ENCODE results near the gene SYNGR4.
A peak's percentile ranks its signal among the peaks of the same experiment; 100 is the strongest.

SYNGR4 gene

DNA sequence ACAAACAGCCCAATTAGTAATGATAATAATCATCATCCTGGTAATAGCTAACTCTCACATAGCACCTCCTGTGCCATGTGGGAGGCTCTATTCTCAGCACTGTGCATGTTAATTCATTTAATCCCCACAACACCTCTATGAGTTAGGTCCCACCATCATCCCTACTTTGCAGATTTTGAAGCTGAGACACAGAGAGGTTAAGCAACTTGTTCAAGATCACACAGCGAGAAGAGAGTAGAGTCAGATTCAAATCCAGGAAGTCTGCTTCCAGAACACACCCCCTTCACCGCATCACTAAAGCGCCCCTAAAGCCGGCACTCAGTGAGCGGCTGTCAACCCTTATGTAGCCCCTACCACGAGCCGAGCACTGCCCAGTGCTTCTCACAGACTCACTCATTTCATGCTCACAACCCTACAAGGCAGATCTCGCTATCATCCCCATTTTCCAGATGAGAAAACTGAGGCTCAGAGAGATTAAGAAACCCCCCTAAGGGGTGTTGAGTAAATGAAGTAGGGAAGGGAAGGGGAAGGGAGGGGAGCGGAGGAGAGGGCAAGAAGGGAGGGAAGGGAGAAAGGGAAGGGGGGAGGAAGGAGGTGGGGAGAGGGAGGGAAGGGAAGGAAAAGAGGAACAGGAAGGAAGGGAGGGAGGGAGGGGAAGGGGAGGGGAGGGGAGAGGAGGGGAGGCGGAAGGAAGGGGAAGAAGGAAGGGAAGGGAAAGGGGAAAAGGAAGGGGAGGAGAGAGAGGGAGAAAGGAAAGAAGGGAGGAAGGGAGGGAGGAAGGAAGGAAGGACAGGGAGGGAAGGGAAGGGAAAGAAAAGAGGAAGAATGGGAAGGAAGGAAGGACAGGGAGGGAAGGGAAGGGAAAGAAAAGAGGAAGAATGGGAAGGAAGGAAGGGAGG is 22.4 kb upstream of the SYNGR4 start:
- DNase-seq (ENCODE audit: low read depth): no peak

DNA sequence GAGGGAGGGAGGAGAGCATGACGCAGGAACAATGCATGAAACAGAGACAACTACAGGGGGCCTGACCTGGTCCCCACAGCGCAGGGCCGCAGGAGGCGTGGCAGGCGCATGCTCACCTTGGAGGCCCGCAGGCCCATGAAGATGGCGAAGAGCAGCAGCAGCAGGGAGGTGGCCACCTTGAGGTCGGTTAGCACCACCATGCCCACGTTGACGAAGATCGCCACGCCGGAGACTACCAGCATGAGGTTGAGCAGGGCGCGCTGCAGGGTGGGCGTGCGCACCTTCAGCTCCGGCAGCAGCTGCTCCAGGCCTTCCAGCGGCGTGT is 21.8 kb upstream of the SYNGR4 start:
- DNase-seq (ENCODE audit: low read depth): no peak

DNA sequence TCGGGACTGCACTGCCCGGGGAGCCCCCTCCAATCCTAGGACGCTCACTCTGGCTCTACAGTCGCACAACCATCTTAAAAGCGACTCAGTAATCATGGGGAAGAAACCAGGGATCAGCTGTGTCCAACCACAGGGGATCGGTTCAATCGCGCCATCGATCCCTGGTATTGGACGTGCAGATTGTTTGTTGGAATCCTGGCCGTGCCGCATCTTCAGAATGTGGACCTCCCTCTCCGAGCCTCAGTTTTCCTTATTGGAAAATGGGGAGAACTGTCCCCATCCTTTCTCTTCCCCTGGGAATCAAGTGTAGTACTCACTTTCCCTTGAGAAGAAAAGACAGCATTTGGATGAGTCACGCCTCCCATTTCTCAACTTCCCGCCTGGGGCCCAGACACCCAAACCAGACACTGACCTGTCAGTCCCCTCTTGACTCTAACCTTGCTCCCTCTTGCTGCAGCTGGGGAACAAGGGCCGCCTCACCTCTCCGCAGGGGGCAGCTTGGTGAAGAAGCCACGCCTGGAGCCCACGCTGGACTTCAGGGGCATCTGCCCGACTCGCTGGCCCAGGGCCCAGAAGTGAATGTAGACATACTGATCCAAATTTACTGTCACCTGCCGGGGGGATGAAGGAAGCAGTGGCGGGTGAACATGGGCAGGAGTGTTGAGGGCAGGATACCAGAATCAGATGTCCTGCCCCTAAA is 21.2 kb upstream of the SYNGR4 start:
- DNase-seq (ENCODE audit: low read depth): no peak

DNA sequence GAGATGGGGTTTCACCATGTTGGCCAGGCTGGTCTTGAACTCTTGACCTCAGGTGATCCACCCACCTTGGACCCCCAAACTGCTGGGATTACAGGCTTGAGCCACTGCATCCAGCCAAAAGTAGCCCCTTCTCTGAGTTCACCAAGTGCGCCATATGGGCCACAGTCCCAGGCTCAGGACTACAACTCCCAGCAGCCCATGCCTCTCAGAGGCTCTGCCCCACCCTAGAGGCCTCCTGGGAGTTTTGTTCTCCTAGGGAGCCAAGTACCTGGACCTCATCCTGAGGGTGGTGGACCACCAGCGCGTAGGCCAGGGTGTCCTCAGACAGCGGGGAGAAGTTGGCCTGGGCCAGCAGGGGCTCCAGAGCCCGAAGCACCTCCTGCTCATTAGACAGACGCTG is 19.3 kb upstream of the SYNGR4 start:
- no peak for DNase-seq (ENCODE audit: low read depth)

DNA sequence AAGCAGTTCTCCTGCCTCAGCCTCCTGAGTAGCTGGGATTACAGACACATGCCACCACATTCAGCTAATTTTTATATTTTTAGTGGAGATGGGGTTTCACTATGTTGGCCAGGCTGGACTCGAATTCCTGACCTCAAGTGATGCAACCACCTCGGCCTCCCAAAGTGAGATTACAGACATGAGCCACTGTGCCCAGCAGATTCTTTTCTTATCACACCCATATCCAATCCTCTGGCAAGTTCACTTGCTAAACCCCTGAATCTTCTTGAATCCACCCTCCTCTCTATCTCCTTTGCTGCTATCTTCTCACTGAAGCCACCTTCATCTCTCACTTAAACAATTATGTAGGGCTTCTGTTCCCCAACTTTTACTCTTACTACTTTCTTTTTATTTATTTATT is 18.0 kb upstream of the SYNGR4 start:
- no peak for DNase-seq (ENCODE audit: low read depth)

DNA sequence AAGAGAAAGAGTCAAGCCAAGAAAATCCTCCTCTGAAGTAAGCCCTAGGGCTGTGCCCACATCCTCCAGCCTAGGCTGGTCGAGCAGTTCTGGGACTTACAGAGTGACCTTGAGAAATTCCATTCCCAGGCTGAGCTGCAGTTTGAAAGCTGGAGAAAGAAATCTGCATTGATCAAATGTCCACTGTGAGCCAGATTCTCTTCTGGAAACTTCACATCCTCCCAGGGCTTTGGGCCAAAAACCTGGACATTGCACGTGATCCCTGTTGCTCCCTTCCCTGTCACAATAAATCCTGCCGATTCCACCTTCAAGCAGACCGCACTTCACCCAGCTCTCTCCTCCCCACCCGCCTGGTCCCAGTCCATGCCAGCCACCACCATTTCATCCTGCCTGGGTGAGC is 16.1 kb upstream of the SYNGR4 start:
- DNase-seq (ENCODE audit: low read depth): no peak

DNA sequence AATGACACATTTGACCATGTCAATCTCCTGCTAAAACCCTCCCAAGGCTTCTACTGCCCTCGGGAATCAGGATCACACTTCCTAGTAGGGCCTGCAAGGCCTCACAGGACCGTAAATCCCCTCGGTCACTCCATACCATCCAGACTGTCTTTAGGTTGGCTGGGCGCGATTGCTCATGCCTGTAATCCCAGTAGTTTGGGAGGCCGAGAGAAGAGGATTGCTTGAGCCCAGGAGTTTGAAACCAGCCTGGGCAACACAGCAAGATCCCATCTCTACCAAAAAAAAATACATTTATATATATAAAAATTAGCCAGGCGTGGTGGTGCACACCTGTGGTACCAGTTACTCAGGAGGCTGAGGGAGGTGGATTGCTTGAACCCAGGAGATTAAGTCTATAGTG is 15.4 kb upstream of the SYNGR4 start:
- DNase-seq (ENCODE audit: low read depth): no peak

DNA sequence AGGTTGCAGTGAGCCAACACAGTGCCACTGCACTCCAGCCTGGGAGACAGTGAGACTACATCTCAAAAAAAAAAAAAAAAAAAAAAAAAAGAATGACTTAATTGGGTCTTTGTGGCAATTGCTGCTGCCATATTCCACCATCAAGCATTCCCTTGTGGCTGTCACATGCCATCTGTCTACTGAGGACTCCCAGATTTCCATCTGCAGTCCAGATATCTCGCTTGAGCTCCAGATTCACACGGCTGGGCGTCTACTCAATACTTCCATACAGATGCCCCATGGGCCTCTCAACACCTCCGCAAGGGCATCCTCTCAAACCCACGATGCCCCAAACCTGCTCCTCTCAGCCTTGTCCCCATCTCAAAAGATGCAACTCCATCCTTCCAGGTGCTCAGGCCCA is 13.3 kb upstream of the SYNGR4 start:
- DNase-seq (ENCODE audit: low read depth): no peak

DNA sequence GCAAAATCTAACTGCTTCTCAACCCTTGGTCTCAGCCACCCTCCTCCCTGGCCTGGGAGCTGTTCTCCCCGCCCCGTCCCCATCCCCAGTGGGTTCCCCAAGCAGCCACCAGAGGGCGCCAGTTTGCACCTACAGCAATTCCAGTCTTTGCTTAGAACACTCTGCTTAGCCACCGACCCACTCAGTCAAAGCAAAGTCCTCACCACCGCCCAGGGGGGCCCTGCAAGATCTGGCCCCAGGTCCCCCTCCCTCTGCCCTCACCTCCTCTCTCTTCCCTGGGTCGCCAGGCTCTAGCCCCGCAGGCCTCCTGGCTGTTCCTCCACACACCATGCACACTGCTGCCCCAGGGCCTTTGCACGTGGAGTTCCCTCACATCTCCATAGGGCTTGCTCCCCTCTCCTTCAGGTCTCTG is 12.8 kb upstream of the SYNGR4 start:
- no peak for DNase-seq (ENCODE audit: low read depth)

DNA sequence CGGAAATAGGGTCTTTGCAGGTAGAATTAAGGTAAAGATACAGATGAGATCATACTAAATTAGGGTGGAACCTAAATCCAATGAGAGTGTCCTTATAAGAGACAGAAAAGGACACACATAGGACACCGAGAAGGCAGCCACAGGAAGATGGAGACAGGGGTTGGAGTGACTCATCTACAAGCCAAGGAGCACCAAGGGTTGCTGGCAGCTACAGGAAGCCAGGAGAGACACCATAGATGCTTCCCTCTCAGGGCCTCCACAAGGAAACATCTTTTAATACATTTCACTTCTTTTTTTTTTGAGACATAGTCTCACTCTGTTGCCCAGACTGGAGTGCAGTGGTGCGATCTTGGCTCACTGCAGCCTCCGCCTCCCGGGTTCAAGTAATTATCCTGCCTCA is 10.5 kb upstream of the SYNGR4 start:
- no peak for DNase-seq (ENCODE audit: low read depth)

DNA sequence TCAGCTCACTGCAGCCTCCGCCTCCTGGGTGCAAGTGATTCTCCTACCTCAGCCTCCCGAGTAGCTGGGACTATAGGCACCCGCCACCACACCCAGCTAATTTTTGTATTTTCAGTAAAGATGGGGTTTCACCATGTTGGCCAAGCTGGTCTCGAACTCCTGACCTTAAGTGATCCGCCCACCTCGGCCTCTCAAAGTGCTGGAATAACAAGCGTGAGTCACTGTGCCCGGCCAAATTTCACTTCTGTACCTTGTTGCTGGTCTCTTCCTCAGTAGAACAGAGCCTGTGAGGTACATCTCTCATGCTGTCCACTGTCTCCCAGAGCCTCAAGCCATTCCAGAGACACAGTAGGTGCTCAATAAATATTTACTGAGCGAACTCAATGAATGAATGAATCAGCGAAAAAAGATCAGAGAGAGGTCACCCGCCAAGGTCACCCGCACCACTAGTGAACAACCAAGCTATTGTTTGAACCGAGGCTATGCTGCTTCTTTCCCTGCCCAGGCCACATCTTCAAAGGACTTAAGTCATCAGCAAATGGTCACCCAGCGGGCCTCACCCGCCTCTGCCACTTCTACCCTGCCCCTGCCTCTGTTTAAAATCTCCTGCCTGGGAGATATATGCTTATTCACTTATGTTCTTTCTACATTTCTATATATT is 9.7 kb upstream of the SYNGR4 start:
- no peak for DNase-seq (ENCODE audit: low read depth)

DNA sequence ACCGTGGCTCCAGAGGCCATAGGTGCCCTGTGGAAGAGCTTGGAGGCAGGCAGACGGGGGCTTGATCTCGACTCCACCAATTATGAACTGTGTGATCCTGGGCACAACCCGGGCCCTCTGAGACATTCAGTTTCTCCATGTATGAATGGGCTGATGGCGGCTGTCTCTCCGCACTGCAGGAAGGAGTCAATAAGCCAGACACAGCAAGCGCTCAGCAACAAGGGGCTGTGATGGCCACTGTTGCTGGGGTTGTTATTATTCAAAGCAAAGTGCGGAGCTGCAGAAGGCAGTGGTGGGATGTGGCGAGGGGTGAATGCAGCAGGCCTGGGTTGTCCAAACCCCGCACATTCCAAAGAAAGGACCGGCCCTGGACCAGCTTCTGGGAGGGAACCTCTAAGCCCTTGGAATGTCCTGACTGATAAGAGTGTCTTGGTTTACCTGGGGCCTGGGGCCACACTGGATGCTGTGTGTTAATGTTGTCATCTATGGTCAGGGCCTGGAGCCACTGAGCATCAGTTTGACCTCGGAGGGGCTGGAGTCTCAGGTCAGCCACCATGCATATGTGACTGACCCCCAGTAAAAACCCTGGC is 8.7 kb upstream of the SYNGR4 start:
- no peak for DNase-seq (ENCODE audit: low read depth)

DNA sequence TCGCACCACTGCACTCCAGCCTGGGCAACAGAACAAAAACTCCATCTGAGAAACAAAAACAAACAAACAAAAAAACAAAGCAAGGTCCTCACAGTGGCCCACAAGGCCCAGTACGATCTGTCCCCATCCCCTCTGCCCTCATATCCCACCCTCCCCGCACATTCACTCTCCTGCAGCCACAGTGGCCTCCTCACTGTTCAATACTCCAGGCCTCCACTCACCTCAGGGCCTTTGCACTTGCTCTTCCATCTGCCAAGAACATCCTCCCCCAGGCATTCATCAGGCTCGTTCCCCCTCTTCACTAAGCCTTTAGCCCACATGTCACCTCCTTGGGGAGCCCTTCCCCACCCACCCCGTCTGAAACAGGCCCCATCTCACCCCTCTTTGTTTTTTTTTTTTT is 5.0 kb upstream of the SYNGR4 start:
- no peak for DNase-seq (ENCODE audit: low read depth)

DNA sequence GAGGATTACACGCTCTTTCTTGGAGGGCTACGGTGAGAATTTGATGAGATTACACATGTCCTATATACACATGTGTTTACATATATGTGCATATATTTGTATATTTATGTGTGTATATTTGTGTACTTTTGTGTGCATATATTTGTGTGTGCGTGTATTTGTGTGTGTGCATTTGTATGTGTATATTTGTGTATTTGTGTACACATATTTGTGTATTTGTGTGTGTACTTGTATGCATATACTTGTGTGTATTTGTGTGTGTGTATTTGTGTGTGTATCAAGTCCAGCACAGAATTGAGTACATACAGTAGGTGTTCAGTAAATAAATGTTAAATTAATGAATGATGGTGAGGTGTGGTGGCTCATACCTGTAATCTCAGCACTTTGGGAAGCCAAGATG is 2.3 kb upstream of the SYNGR4 start:
- no peak for DNase-seq (ENCODE audit: low read depth)

DNA sequence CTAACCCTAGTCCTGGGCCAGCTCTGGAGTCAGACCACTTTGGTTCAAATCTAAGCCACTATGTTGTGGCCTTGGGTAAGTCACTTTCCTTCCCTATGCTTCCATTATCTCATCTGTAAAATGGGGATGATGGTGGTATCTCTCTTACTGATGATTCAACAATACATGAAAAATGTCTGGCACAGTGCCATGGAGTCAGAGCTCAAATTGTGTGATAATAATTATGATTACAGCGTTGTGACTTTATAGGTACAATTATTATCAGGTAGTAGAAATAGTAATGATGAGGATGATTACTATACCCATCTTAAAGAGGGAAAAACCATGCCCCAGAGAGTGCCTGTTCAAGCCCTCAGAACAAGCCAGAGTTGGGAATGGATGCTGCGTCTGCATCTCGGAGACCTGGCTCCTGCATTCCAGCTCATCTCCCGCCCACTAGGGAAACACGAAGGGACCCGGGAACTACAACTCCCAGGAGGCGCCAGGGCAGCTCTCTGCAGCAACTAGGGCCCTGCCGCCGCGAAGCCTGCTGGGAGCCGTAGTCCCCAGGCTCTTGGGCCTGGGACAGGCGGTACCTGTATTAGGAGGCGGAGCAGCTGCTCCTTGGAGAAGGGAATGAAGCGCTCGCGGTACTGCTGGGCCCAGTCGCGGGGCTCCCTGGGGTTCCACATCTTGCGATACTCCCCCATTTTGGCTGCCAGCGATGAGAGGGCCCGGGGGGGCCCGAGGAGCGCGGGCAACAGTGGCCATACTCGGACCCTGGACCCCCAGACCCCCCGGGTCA is 1.3 kb upstream of the SYNGR4 start:
- peak; percentile 84 for DNase-seq (ENCODE audit: low read depth)

DNA sequence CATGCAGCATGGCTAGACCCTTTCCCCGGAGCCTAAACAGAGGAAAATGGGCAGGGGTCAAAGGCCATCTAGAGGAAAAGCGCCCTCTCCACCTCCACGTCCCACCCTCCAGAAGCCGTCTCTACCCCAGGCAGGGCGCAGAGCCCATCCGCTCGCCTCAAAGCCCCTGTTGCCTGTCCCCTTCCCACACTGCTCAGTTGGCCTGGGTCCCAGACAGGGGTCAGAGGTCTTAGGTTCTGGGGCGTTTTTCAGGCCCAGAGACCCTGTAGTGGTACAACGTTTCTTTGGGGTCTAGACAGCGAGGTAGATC is 712 bp upstream of the SYNGR4 start:
- no peak for DNase-seq (ENCODE audit: low read depth)

DNA sequence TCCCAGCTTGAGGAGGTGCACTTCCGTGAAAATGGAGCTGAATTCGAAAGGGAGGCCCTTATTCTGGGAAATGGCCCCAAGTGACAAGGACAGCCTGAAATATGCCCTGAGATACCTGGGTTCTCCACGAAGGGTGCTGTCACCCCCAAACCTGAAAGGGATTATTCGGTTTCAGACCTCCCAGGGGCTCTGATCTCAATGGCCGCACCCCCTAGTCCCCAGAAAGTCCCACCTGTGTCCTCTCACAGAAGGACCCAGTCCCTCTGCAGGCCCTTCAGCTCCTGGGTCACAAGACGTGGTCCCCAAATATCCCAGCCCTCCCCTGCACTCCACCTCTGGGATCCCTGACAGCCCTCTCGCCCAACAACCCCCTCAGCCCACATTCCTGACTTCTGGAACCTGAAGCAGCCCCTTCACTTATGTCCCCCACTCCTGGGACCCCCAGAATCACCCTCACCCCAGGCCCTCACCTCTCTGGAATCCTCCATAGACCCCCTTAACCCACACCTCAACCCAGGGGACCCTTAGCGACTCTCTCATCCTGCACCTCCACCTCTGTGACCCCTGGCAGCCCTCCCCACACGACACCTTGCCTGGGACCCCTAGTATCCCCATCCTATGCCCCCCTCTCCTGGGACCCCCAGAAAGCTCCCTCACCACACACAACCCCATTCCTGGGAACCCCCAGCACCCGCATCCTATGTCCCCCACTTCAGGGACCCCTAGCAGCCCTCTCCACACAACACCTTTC is 606 bp downstream of the SYNGR4 start:
- no peak for DNase-seq (ENCODE audit: low read depth)

DNA sequence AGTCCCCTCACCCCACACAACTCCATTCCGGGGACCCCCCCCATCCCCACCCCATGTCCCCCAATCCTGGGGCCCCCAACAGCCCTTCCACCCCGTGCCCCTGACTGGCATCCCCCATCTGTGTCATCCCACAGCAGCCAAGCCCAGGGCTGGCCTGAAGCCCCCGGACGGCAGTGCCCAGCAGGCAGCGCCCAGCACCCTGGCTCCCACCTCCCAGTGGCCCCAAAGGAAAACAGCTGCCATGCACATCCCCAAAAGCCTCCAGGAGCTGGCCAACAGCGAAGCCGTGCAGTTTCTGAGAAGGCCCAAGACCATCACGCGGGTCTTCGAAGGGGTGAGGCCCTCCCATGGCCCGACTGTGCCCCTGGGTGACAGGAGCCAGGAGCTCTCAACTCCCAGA is 1.4 kb downstream of the SYNGR4 start:
- DNase-seq (ENCODE audit: low read depth): no peak

DNA sequence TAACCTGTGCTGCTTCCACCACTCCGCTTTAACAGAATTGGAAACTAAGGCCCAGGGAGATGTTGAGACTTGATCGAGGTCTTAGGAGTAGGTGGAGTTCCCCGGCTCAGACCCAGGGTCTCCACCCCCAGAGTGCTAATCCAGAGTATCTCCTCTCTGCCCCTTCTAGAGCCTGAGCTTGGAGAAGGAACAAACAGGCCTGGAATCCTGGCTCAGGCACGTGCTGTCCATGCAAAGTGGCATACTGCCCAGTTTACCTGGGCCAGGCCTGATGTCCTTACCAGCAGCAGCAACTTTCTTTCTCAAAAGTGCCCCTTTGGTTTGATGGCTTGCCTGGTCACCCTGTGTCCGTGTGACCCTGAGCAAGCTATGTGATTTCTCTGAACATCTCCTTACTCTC is 3.7 kb downstream of the SYNGR4 start:
- DNase-seq (ENCODE audit: low read depth): no peak

DNA sequence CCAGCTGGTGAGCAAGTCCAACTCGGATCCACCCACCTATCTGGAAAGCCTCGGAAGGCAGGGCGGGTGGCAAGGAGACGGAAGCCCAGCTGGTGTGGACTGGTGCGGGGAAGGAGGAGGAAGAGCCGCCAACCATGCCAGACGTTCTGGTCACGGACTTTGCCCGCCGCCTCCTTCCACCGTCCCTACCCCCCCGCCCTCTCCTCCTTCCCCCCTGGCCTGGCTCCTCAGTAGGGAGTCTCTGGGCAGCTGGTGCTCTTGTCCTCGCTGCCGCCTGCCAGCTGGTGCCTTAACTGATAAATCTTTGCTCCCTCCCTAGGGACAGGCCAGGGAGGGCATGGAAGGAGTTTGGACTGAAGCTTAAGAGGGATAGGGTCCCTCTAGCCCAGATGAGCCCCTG is 4.8 kb downstream of the SYNGR4 start:
- no peak for DNase-seq (ENCODE audit: low read depth)

DNA sequence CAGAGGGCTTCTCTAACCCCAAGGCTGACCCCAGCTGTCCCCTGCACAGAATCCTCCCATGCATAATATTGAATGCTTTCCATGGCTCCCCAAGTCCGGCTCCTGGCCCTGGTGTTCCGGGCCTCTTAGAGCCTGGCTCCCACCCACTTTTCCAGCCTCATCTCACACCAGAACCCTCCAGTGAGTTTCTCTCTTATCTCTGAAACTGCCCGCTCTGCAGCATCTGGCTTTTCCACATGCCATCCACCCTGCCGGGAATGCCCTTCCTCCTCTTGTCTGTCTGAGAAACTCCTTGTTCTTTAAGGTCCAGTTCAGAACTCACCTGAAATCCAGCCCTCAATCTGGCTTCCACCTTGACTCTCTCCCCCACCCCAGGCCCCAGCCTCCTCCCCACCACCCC is 6.8 kb downstream of the SYNGR4 start:
- DNase-seq (ENCODE audit: low read depth): no peak

DNA sequence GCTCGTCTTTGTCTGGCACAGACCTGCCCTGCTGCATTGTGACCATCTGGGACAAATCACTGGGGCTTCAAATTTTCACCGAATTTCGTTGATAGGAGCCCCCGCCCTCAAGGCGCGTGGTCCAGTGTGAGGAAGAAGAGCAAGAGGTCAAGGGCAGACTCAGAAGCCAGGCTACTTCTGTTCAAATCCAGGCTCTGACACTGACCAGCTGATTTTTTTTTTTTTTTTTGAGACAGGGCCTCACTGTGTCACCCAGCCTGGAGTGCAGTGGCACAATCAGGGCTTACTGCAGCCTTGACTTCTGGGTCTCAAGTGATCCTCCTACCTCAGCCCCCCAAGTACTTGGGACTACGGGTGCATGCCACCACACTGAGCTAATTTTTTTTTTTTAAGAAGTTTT is 7.2 kb downstream of the SYNGR4 start:
- no peak for DNase-seq (ENCODE audit: low read depth)
